Body of pancreas (tissue), 4 donors: Measurements from ENCODE around the gene DENND1A. TPM values are rescaled to one million over a fixed set of nuclear protein-coding genes. Genes with fewer than 3 reads are reported as not detected.

Experiments
- ATAC-seq: fragments of 150-250 bp; one replicate; pipeline ENCODE4 v1.9.1; 2016
- DNase-seq, 4 donors: peaks; one replicate each; pipeline ENCODE4 v3.0.0-alpha.2; 2019
- H3K27ac ChIP-seq, 4 donors: fragments of 200-600 bp; sonication (generic); 1 replicate in 3 of 4; 2 replicates in 1 of 4; pipeline versions ENCODE4 v1.5.1 to v1.6.1; 2016 to 2019; ENCODE audit warnings: mild to moderate bottlenecking in 1 of 4, mixed read lengths in 1 of 4, moderate library complexity in 1 of 4
- H3K27me3 ChIP-seq, 2 donors: fragments of 200-600 bp; sonication (generic); one replicate each; pipeline ENCODE4 v1.6.0; 2016; ENCODE audit warnings: mild to moderate bottlenecking in 1 of 2
- H3K36me3 ChIP-seq, 2 donors: fragments of 200-600 bp; sonication (generic); replicated peaks in 1 of 2; 2 replicates each; pipeline ENCODE4 v1.5.1; 2016; ENCODE audit warnings: low read depth in 2 of 2; ENCODE audit not compliant: insufficient read depth in 1 of 2
- H3K4me1 ChIP-seq: fragments of 200-600 bp; sonication (generic); one replicate; pipeline ENCODE4 v1.6.0; 2016
- H3K4me3 ChIP-seq, 2 donors: fragments of 200-600 bp; sonication (generic); 1 replicate in 1 of 2; 2 replicates in 1 of 2; pipeline ENCODE4 v1.5.1; 2016 to 2019
- H3K9me3 ChIP-seq, 3 donors: fragments of 200-600 bp; sonication (generic); 1 replicate in 2 of 3; 2 replicates in 1 of 3; pipeline ENCODE4 v1.5.1; 2016
- CTCF ChIP-seq, 7 experiments: fragments of 450-650 bp in 4 of 7; fragments of 200-600 bp in 3 of 7; sonication (generic) in 3 of 7; IDR thresholded peaks; one replicate each; pipeline ENCODE4 v1.5.1; 2016 to 2019; ENCODE audit warnings: antibody characterized with exemption in 7 of 7
- POLR2A ChIP-seq, 3 donors: fragments of 450-650 bp; IDR thresholded peaks; one replicate each; pipeline ENCODE4 v1.6.1; 2016; ENCODE audit warnings: antibody characterized with exemption in 3 of 3, mild to moderate bottlenecking in 2 of 3
- WGBS, 2 donors: methylation state at CpG; one replicate each; pipeline ENCODE4 v1.1.5; 2017; 5-methylcytosine and 5-hydroxymethylcytosine counted together
- intact Hi-C: fragments of 100-400 bp; cut with DNase I; formaldehyde crosslinking; loops from one replicate; pipeline ENCODE4 v1.15.1; 2023
- total RNA-seq, 2 donors: library from RNA; depleted of rRNA; stranded (reverse); fragments of >200 nt; gene quantifications; one replicate each; pipeline ENCODE4 v1.1.0, GENCODE V29; 2016

DENND1A gene
- total RNA-seq, 2 donors from 2014 or later: 7.6 to 8.6 TPM

GRCh38 chr9:123713282-123713681 lies 216.6 kb downstream of the DENND1A start:
- Histone ChIP-seq H3K36me3 (no peaks in the 10 kb centered on the region), H3K4me1 (no peaks in the 10 kb centered on the region), H3K9me3 (no peaks in the 10 kb centered on the region), H3K27me3 (no peaks in the 10 kb centered on the region), H3K4me3 (no peak overlapping the region), H3K27ac (no peak overlapping the region)
- intact Hi-C loops: no loop called here
- TF ChIP-seq CTCF (IDR thresholded peaks at IDR 0.05) (no peak), POLR2A (IDR thresholded peaks at IDR 0.05) (no peak)
- DNase-seq (no peak), ATAC-seq (no peak)
- WGBS, 2 donors: 89 to 90% methylated on average over 2 of the region's 2 CpGs

GRCh38 chr9:123712399-123712798 lies 217.5 kb downstream of the DENND1A start:
- DNase-seq (no peak), ATAC-seq (no peak)
- no peak overlapping the region for H3K27ac ChIP-seq
- 73 to 100% methylated on average over 1 of the region's 1 CpG for WGBS, 2 donors
- no peaks in the 10 kb centered on the region for H3K9me3 ChIP-seq
- intact Hi-C loops: no loop called here
- no peaks in the 10 kb centered on the region for H3K27me3 ChIP-seq
- TF ChIP-seq CTCF (IDR thresholded peaks at IDR 0.05): no peak
- no peak for TF ChIP-seq POLR2A (IDR thresholded peaks at IDR 0.05)
- no peaks in the 10 kb centered on the region for H3K36me3 ChIP-seq
- H3K4me3 ChIP-seq: no peak overlapping the region
- H3K4me1 ChIP-seq: no peaks in the 10 kb centered on the region

- Histone ChIP-seq H3K27ac (no peak overlapping the region), H3K4me3 (no peak overlapping the region), H3K36me3 (no peaks in the 10 kb centered on the region), H3K4me1 (no peaks in the 10 kb centered on the region), H3K9me3 (no peaks in the 10 kb centered on the region), H3K27me3 (no peaks in the 10 kb centered on the region)
- DNase-seq (no peak), ATAC-seq (no peak)
- 92 to 95% methylated on average over 1 of the region's 1 CpG for WGBS, 2 donors
- TF ChIP-seq POLR2A (IDR thresholded peaks at IDR 0.05): no peak
- TF ChIP-seq CTCF (IDR thresholded peaks at IDR 0.05): no peak
- intact Hi-C loops: no loop called here
Observed at GRCh38 chr9:123710299-123710698, 219.6 kb downstream of the DENND1A start.

GRCh38 chr9:123702483-123702882 lies 227.4 kb downstream of the DENND1A start:
- ATAC-seq (no peak), DNase-seq (no peak)
- H3K4me3 ChIP-seq: no peak overlapping the region
- intact Hi-C loops: no loop called here
- no peak for TF ChIP-seq POLR2A (IDR thresholded peaks at IDR 0.05)
- no peak for TF ChIP-seq CTCF (IDR thresholded peaks at IDR 0.05)
- WGBS, 2 donors: 100% methylated on average over 1 of the region's 1 CpG
- no peaks in the 10 kb centered on the region for H3K36me3 ChIP-seq
- no peaks in the 10 kb centered on the region for H3K27me3 ChIP-seq
- H3K27ac ChIP-seq: no peak overlapping the region
- no peaks in the 10 kb centered on the region for H3K4me1 ChIP-seq
- H3K9me3 ChIP-seq: peaks cover 0 to 18% (median 0%) of the 10 kb centered on the region in 3 donors

DNA sequence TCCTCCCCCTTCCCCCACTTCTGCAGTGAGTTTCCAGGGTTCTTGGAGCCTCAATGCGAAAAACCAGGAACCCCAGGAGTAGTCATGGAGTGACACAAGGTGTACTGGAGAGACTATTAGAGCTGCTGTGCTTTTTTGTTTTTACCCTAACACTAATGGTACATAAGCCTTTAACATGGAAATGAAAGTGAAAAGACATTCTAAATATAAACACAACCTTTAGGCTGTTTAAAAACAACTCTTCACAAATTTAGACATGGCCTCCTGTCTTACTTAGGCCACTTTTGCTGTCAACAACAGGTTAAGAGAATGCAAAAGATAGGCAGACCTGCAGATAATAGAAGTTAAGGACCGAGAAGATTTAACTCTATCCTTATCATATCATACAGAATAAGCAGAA lies 232.2 kb downstream of the DENND1A start:
- Histone ChIP-seq H3K27ac (no peak overlapping the region), H3K27me3 (no peaks in the 10 kb centered on the region), H3K9me3 (peaks cover 0 to 13% (median 0%) of the 10 kb centered on the region in 3 donors), H3K36me3 (no peaks in the 10 kb centered on the region), H3K4me3 (no peak overlapping the region), H3K4me1 (no peaks in the 10 kb centered on the region)
- 83% methylated on average over 2 of the region's 2 CpGs for WGBS, 2 donors
- no peak for TF ChIP-seq CTCF (IDR thresholded peaks at IDR 0.05)
- TF ChIP-seq POLR2A (IDR thresholded peaks at IDR 0.05): no peak
- DNase-seq: no peak
- no peak for ATAC-seq
- intact Hi-C loops: no loop called here
